ENCODE measurements around the gene CR2.

Gene CR2

DNA sequence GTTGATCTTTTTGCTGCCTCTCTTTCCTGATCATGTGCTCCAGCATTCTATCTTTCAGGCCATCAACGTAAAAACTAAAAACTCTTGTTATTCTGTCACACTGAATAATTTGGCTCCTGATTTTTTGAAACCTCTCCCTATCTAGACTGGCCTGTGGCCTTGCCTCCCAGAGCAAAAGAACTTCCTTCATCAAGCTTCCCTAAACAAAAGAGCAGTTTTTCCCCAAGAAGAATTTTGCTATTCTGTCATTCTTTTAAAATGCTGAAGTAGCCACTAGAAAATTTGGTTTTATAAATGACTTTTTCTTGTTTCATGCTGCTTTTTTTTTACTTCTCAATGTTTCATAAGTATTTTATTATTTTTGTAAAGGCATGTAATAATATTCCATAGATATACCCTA is 37.1 kb upstream of the CR2 start:
- TF ChIP-seq, protein P1, sequence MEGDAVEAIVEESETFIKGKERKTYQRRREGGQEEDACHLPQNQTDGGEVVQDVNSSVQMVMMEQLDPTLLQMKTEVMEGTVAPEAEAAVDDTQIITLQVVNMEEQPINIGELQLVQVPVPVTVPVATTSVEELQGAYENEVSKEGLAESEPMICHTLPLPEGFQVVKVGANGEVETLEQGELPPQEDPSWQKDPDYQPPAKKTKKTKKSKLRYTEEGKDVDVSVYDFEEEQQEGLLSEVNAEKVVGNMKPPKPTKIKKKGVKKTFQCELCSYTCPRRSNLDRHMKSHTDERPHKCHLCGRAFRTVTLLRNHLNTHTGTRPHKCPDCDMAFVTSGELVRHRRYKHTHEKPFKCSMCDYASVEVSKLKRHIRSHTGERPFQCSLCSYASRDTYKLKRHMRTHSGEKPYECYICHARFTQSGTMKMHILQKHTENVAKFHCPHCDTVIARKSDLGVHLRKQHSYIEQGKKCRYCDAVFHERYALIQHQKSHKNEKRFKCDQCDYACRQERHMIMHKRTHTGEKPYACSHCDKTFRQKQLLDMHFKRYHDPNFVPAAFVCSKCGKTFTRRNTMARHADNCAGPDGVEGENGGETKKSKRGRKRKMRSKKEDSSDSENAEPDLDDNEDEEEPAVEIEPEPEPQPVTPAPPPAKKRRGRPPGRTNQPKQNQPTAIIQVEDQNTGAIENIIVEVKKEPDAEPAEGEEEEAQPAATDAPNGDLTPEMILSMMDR (IDR thresholded peaks at IDR 0.05; ENCODE audit: low read depth, low read length) = no peak
- DNase-seq (ENCODE audit: low read depth in 2 of 2) = no peak
- H3K4me3 ChIP-seq (replicated peaks in 1 of 2; ENCODE audit: low read depth in 2 of 2, low read length in 2 of 2) = no peak overlapping the region

DNA sequence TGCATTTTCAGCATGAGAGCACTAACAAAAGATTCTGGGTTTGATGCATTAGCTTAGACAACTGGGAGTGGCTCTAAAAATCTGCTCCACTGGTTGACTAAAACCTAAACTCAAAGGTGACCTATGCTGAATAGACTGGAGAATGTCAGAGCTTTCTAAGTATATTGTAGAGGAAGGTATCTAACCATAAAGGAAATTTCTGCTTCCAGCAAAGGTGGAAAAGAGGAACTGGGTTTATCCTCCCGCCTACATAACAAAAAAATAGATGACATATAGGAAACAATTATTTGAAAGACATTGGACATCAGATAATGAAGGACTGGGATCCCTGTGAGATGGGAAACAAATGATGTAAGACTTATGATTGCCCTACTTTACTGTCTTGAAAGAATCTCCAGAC is 35.8 kb upstream of the CR2 start:
- no peak overlapping the region for H3K4me3 ChIP-seq (replicated peaks in 1 of 2; ENCODE audit: low read depth in 2 of 2, low read length in 2 of 2)
- no peak for DNase-seq (ENCODE audit: low read depth in 2 of 2)
- TF ChIP-seq, protein P1 (IDR thresholded peaks at IDR 0.05; ENCODE audit: low read depth, low read length) = no peak

DNA sequence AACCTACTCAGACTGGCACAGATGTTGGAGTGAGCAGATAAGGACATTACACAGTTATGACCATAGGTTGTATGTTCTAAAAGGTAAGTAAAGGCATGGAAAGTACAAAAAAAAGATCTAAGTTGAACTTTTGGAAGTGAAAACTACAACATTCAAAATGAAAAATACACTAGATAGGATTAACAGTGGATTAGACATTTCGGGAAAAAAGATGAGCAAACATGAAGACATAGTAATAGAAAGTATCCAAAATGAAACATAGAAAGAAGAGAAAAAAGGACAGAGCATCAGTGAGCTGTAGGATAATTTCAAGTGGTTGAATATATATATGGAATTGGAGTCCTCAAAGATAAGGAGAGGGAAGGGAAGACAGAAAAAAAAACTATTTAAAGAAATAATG is 34.0 kb upstream of the CR2 start:
- TF ChIP-seq, protein P1 (IDR thresholded peaks at IDR 0.05; ENCODE audit: low read depth, low read length) = no peak
- no peak overlapping the region for H3K4me3 ChIP-seq (replicated peaks in 1 of 2; ENCODE audit: low read depth in 2 of 2, low read length in 2 of 2)
- DNase-seq (ENCODE audit: low read depth in 2 of 2) = no peak

DNA sequence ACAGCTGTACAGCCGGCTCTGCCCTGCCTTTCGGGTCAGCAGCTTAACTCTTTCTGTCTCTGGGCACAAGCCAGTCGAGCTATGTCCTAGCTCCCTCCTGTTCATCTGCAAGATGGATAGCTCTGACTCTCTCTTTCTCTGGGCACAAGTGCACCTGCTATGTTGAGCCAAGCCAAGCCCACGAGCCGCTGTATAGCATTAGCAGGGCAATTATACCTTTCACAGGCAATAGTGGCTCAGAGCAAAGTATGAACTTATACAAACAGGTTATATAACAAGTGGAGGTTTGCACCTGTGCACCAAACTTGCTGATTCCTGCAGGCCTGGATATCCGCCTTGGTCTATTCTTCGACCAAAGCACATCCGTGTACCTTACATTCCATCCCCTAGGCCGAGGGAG is 33.0 kb upstream of the CR2 start:
- TF ChIP-seq, protein P1 (IDR thresholded peaks at IDR 0.05; ENCODE audit: low read depth, low read length) = no peak
- no peak for DNase-seq (ENCODE audit: low read depth in 2 of 2)
- no peak overlapping the region for H3K4me3 ChIP-seq (replicated peaks in 1 of 2; ENCODE audit: low read depth in 2 of 2, low read length in 2 of 2)

DNA sequence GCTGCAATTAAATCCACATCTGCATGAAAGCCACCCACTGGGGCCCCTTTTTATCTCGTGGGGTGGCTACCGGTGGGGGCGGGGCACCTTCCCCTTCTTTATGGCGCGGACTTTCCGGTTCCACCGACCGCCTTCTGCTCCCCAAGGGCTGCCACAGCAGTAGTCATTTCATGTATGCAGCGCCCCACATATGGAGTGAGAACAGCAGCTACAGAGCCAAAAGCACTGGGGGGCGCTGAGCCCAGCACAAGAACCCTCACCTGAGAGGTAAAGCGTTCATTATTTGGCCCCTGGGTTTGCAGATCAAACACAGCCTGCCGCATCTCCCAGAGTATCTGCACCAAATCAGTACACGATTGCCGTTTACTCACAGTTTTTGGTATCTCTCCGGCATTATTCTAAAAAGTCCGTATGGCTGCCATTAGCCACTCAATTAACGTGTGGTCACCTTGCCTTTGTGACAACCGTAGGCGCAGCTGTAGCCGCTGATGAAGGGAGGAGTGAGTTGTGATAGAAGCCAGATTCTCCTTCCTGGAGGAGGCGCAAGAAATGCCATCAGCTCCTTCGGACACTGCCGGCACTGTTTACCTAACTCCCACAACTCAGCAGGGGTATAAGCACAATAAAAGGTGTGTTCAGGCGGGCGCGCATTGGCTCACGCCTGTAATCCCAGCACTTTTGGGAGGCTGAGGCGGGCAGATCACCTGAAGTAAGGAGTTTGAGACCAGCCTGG is 30.4 kb upstream of the CR2 start:
- TF ChIP-seq, protein P1 (IDR thresholded peaks at IDR 0.05; ENCODE audit: low read depth, low read length) = no peak

DNA sequence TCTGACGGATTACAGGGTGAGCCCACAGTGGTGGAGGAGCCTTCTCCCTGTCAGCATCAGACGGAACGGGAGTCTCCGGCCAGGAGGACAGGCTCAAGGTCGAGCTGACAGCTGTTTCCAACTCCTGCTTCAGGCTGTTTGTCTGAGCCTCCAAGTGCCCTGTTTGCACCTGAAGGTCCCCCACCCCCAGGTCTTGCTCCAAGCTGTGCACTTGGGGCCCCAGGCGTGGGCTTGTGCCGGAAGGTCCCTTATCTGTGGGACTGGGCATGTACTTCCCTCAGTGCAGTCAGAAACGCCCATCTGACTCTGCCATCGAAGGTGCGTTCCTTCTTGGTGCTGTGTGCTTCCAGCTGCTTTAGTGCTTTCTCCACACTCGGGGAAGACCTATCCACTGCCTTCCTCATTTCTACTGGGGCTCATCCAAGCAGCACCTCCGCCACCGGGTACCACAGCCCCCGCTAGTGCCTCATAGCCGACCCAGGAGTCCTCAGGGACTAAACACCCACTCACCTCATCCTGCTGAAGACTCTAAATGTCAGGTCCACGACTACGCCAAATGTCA is 29.5 kb upstream of the CR2 start:
- no peak overlapping the region for H3K4me3 ChIP-seq (replicated peaks in 1 of 2; ENCODE audit: low read depth in 2 of 2, low read length in 2 of 2)
- no peak for DNase-seq (ENCODE audit: low read depth in 2 of 2)
- TF ChIP-seq, protein P1 (IDR thresholded peaks at IDR 0.05; ENCODE audit: low read depth, low read length) = no peak

More for the DNA sequence above, 30.4 kb upstream of the CR2 start:
- DNase-seq (ENCODE audit: low read depth in 2 of 2) = no peak
- H3K4me3 ChIP-seq (replicated peaks in 1 of 2; ENCODE audit: low read depth in 2 of 2, low read length in 2 of 2) = no peak overlapping the region

Measured in cardiac fibroblast (primary cell).